ENCODE data around the gene MT1HL1.

The MT1HL1 gene

GRCh38 chr1:237004116-237004515 is at the start of gene MT1HL1:
MT1HL1 (minus strand) TSS chr1:237004441; CDS start chr1:237004372, 69 bp downstream.
- DNase-seq, result no peak

GRCh38 chr1:237050915-237051314 is 46.7 kb upstream of the MT1HL1 start:
- DNase-seq, result no peak

GRCh38 chr1:237050185-237050584 is 45.9 kb upstream of the MT1HL1 start:
- DNase-seq, result no peak

- no peak for DNase-seq
Observed at GRCh38 chr1:237048803-237049202, 44.6 kb upstream of the MT1HL1 start.

GRCh38 chr1:237045278-237046016 is 41.2 kb upstream of the MT1HL1 start:
- no peak for DNase-seq

DNA sequence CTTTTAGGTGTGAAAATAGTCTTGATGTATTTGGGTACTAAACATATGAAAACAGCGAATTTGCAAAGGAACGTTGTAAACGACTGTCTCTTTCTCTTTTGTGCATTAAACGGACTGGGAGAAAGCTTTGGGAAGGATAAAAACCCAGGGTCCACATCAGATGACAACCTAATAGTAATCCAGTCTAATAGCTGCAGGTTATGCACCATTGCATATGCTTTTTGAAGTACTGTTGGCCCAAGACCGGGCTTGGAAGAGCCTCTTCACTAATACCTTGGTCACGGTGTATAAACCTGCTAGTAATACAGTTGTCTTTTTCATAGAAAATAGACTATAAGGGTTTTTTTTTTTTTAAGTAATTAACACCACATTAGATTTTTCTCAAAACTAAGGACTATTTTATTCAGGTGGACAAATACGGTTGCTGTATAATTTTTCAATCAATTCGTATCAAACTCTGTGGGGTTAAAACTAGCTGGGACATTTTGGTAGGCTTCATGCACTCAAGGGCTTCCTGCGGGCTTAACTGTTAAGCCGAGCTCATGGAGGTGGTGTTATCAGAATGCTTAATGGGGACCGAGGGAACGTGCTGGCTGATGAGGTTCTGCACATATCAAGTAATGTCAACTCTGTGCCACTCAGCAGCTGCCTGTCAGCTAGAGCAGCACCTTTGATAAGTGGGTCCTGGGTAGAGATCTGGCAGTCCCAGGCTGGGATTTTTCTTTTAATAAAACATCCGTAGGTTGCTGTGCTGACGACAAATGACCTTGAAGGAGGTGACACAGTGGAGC is 39.8 kb upstream of the MT1HL1 start:
- no peak for DNase-seq

DNA sequence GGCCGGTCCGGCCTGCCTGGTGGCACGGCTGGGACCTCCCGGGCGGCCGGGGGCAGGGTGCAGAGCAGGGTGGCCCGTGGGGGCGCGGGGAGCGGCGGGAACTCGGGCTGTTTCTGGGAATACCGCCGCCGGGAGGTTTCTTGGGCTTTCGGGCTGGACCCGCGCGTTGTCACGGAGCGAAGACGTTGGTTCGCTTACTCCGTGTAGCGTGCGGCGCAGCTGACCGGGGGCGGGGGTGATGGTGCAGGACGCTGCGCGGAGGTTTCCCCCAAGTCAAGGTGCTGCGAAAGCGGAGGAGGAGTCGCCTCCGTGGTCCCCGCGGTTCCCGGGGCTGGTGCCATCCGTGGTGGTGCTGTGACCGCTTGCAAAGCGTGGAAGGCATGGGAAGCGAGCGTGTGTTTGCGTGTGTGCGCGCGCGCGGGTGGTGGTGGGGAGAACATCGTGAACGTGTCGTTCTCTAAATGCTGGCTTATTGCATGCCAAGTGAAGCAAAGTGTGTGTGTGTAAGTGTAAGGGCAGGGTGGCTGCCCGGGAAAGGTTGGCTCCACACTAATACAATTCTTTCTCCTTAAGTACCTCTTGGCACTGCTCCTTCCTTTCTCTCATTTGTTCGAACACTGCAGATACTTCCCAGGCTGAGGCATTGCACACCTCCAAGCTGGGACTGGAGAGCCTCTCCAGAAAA is 38.8 kb upstream of the MT1HL1 start:
- DNase-seq, result no peak

- DNase-seq, result no peak
Observed at GRCh38 chr1:237042526-237042891, 38.3 kb upstream of the MT1HL1 start.

- no peak for DNase-seq
Observed at GRCh38 chr1:237041795-237042525, 37.7 kb upstream of the MT1HL1 start, which contains the start of gene RYR2. RYR2 (plus strand) TSS chr1:237042184; CDS start chr1:237042522, 338 bp downstream.

GRCh38 chr1:237041461-237041794 is 37.2 kb upstream of the MT1HL1 start:
- DNase-seq, result no peak

DNA sequence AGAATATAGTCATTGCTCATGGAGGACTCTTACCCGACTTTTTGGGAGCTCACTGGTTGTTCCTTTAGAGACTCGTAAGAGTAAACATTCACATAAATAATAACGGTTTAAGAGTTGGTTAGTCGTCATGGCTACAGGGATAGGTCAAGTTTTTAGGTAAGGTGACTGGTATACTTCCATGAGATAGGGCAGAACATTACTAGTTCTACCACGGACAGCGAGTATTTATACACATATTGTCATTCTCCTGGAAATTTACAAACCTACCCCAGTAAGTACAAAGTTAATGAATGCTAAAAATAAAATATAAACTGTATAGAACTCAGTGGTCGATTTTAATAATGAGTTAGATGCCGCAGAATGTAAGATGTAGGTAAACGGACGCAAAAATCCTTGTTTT is 36.6 kb upstream of the MT1HL1 start:
- no peak for DNase-seq

GRCh38 chr1:237038211-237038610 is 34.0 kb upstream of the MT1HL1 start:
- no peak for DNase-seq

- DNase-seq, result no peak
Observed at GRCh38 chr1:237035759-237036158, 31.5 kb upstream of the MT1HL1 start.

DNA sequence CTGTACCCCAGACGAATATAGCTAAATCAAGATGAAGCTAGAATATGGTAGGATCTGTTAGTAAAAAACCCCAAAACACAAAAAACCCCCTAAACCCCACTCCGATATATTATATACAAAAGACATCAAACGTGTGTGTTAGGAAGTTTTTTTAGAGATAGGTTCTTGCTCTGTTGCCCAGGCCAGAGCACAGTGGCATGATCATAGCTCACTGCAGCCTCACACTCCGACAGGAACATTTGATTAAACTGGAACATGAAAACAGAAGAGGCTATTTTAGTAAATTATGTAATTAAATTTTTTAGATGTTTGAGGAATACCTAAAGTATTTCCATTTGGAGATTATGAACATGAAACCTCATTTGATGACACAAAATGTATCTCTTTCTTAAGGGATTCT is 29.6 kb upstream of the MT1HL1 start:
- DNase-seq, result no peak

DNA sequence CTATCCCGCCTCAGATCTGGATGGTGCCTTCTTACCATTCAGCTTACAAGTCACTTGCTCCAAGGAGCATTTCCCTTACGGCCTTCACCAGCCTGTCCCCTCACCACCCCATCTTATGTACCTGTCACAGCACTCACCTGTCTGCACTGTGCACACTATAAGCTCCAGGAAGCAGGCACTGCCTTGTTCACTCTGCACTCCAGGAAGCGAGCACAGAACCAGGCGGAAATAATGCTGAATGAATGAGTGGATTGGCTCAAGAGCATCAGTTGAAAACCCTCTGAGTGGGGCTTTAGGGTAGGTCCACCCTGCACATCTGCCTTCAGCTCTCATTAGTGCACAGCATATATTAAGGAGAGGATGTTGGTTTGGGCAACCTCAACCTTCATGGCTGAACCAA is 28.8 kb upstream of the MT1HL1 start:
- DNase-seq, result no peak

- no peak for DNase-seq
Observed at GRCh38 chr1:237032029-237032428, 27.8 kb upstream of the MT1HL1 start.

GRCh38 chr1:237031480-237031879 is 27.2 kb upstream of the MT1HL1 start:
- no peak for DNase-seq

- DNase-seq, result no peak
Observed at GRCh38 chr1:237029850-237030535, 25.8 kb upstream of the MT1HL1 start.

- no peak for DNase-seq
Observed at GRCh38 chr1:237029240-237029639, 25.0 kb upstream of the MT1HL1 start.

DNA sequence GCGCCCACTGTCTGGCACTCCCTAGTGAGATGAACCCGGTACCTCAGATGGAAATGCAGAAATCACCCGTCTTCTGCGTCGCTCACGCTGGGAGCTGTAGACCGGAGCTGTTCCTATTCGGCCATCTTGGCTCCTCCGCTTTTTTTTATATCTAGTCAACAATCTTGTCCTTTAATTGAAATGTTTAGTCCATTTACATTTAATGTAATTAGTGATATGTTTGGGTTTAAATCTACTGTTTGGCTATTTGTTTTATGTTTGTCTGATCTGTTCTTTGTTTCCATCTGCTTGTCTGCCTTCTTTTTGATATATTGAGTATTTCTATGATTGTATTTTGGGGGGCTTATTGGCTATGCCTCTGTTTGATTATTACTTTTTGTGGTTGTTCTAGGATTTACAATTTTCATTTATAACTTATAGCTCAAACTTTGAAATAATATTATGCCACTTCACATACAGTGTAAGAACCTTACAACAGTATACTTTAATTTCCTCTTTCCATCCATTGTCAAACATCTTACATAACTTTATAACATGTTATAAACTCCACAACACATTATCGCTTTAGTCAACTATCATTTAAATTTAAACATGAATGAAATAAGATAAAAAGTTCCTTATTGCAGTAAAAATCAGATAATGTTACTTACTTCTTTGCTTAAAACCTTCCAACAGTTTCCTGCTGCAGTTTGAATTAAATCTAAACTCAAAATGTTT is 21.3 kb upstream of the MT1HL1 start:
- no peak for DNase-seq

DNA sequence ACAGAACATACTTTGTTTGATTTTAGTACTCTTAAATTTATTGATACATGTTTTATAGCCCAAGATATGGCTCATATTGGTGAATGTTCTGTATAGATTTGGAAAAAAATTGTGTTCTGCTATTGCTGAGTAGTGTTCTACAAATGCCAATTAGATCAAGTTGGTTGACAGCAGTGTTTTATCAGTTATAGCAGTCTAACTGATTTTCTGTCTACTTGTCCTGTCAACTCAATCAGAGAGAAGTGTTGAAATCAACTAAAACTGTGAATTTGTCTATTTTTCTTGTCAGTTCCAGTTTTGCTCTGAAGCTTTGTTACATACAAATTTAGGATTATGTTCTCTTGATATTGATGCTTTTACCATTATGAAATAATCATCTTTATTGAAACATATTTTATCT is 14.7 kb upstream of the MT1HL1 start:
- DNase-seq, result no peak

DNA sequence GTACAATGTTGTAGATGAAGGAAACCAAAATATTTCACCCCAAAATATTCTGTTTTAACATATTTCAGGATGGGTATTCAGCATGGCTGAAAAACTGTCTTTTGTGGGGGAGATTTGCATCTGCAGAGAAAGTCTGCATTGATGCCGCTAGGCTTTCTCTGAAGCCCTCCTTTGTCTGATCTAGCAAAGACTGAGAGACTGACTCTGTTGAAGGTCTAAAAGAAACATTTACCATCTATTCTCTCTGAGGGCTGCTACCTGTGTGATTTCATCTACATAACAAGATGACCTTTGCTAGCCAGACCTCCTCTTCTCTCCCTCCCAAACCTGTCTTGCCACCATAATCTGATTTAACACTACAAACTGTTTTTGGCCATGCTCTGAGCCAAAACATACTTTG is 12.4 kb upstream of the MT1HL1 start:
- DNase-seq, result no peak

Measured in stimulated activated CD4-positive, alpha-beta T cell treated with anti-CD3 and anti-CD28 coated beads, Interleukin-12 subunit alpha, Interleukin-12 subunit beta, amount 100 ng/mL, for 4 hours (primary cell).